PC-9 (cell line): ENCODE data around the gene COL4A2.

ENCODE experiments used
- CTCF ChIP-seq: fragments of 200-600 bp; sonication (generic); conservative IDR thresholded peaks from 2 replicates; pipeline ENCODE4 v1.6.1; 2017; ENCODE audit warnings: mixed run types, antibody characterized with exemption, mild to moderate bottlenecking, moderate library complexity
- EZH2 ChIP-seq: fragments of 200-600 bp; sonication (generic); IDR thresholded peaks from 2 replicates; pipeline ENCODE4 v1.8.0; 2017; ENCODE audit warnings: antibody characterized with exemption, low read depth

- TF ChIP-seq CTCF (no peak), EZH2 (no peak)
Observed at GRCh38 chr13:110407531-110407930, 100.4 kb downstream of the COL4A2 start.
